Stimulated activated CD4-positive, alpha-beta T cell treated with anti-CD3 and anti-CD28 coated beads, Interleukin-15, amount 100 ng/mL, for 1 hour (primary cell): ENCODE data around the gene ANGPT4.

Experiments
- DNase-seq, 2 donors: peaks; one replicate each; pipeline ENCODE4 v3.0.0-alpha.2; 2020; ENCODE audit warnings: low read depth in 1 of 2, low spot score in 1 of 2

ANGPT4 gene

DNA sequence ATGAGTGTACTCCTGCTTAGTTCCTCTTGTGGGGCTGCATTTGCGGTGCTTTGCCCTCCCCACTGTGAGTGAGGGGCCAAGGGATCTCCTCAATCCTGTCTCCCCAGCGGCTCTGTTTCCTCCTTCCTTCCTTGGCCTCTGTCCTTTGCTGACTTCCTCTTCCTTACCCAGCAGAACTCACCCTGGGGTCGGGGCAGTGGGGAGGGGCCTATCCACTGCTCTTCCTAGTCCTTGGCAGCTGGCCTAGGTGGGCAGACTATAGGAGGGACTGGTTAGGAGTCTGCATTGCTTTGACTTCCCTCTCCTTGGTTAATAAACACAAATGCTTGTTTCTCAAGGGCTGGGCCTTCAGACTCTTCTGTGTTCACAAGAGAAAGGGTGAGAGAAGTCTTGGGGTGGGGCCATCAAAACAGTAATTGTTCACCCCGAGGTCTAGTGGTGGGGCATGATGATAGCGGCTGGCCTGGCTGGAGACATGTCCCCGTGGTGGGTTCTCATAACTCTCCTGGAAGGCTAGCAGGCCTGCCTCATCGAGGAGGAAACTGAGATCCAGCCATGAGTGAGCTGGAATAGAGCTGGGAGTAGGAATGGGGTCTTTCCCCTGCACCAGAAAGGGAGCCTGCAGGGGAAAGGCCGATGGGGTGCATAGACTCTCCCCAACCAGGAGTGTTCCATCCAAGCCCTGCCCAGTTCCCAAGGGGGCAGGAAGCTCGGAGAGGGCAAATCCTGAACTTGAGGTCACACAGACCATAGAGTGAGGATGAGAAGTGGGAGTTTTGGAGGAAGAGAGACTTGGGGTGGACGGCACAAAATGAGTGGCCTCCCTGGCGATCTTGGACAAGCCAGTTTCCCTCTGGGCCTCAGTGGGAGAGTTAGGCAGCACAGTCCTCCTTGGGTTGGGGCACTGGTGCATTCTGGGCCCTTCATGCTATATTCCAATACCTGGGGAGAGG, 69.9 kb downstream of the ANGPT4 start:
- no peak for DNase-seq

DNA sequence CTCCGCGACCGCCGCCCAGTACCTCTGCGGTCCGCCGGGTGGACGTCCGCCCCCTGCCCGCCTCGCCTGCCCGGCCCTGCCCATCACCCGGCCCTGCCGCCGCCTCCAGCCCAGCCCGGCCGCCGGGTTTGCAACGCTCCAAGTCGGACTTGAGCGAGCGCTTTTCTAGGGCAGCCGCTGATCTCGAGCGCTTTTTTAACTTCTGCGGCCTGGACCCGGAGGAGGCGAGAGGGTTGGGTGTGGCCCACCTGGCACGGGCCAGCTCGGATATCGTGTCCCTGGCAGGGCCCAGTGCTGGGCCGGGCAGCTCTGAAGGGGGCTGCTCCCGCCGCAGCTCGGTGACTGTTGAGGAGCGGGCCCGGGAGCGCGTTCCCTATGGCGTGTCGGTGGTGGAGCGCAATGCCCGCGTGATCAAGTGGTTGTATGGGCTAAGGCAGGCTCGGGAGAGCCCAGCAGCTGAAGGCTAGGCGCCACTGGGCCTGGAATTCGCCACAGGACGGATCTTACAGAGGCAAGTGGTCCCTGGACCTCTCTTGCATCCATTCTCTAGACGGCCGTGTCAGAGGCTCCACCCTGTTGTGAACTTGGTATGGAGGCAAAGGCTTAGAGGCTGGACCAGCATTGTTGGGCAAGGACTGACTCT, 70.8 kb downstream of the ANGPT4 start:
- DNase-seq: no peak

GRCh38 chr20:844473-845225, 71.5 kb downstream of the ANGPT4 start:
- DNase-seq: peak; percentile 80

GRCh38 chr20:843912-844311, 72.2 kb downstream of the ANGPT4 start:
- no peak for DNase-seq

- no peak for DNase-seq
Measured at GRCh38 chr20:842547-842940, 73.6 kb downstream of the ANGPT4 start.

DNA sequence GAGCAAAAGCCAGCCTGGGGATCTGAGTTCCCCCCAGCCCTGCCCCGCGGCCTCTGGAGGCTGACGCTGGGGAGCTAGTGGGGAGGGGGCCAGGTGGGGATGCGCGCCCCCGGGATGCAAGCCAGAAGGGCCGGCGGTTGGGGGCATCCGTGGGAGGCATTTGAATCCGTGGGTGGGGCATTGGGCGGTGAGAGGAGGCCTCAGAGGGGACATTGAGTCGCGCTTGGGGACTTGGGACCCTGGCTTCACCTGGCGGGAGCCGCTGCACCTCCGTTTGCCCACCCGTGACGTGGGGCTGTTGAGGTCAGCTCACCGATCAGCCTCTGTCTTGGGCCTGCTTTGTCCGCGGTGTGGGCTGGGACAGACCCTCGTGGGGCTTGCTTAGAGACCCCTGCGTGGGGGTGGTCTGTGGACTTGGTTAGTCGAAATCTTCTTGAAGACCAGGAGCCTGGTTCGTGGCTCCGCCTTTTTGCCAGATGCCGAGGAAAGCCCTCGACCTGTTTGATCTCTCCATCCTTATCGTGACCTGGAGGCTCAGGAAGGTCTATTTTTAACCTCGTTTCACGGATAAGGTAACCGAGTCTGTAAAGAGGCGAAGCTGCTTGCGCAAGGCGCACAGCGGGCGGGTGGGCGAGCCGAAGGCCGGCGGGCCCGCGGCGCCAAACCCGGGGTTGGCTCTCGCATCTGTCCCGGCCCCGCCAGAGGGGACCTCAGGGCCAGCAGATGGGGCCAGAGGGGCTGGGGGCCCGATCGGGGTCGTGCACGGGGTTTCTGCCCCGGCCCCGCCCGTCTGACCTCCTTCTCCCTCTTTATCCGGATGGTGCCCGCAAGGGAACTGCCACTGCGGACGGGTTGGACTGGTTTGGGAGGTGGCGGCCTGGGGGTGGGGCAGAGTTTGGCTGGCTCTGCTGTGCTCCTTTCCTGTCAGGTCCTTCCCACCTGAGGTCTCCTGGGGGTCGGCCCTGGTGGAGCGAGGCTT, 74.3 kb downstream of the ANGPT4 start:
- no peak for DNase-seq

GRCh38 chr20:840858-841567, 75.1 kb downstream of the ANGPT4 start:
- DNase-seq: no peak

- no peak for DNase-seq
Measured at GRCh38 chr20:840503-840857, 75.7 kb downstream of the ANGPT4 start.

DNA sequence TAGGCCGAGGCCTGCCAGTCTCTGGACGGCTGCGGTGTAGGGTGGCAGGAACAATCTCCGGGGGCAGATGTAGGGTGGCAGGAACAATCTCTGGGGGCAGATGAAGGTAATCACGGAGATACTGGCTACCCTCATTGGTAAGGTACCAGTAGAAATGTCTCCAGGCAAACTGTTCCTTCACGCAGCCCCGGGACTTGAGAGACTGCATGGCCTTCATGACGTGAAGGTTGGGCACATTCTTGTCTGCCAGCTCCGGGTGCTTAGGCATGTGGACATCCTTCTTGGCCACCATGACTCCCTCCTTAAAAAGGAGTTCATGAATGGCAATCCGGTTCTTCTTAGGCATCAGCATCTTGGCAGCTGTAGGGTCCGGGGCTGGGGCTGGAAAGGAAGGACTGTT, 76.5 kb downstream of the ANGPT4 start:
- DNase-seq: no peak

GRCh38 chr20:839015-839414, 77.1 kb downstream of the ANGPT4 start:
- no peak for DNase-seq

GRCh38 chr20:836190-836589, 79.9 kb downstream of the ANGPT4 start:
- DNase-seq: no peak

GRCh38 chr20:835608-836045, 80.5 kb downstream of the ANGPT4 start:
- DNase-seq: no peak

DNA sequence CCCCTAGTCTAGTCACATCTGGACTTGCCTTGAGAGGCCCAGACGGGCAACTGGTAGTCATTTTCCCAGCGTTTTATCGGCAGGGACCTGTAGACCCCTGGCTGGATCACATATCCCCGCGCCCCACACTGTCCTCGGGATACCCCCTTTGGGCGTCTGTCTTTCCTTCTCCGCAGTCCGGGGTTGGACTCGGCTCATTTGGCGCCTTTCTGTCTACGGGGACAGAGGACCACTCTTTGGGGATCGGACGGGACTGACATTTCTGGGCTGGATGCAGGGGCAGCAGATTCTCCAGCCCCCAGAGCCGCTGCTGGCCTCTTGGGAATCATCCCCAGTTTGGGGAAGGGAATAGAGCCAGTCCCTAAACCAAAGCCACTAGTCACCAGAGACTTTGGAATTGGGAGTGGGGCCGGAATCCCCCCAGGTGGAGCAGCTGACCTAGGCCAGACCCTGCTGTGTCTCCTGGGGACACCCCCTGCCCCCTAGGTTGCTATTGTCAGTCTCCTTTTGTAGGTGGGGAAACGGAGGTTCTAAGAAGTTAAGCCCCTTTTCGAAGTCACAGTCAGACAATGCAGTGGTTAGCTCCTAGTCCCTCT, 81.9 kb downstream of the ANGPT4 start:
- no peak for DNase-seq

- DNase-seq: peak; percentile 89 to 92
Measured at GRCh38 chr20:833450-834150, 82.5 kb downstream of the ANGPT4 start, which contains the start of gene FAM110A. TSS of gene FAM110A (plus strand) at chr20:833715. CDS start at chr20:844805, 11,090 bp downstream.

DNA sequence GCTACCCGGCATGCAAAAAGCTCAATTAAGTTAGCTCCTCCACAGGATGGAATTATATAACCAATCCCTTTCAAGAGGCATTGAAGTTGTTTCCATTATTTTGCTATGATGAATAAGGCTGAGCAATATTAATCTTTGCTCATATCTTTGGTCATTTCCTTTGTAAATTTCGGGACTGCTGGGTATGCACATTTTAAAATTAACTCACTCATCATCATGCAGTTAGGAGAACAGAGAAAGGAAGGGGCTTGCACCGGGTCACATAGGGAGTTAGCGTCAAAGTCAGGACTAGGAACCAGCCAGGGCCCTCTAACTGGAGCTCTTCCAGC, 83.0 kb downstream of the ANGPT4 start:
- DNase-seq: no peak

DNA sequence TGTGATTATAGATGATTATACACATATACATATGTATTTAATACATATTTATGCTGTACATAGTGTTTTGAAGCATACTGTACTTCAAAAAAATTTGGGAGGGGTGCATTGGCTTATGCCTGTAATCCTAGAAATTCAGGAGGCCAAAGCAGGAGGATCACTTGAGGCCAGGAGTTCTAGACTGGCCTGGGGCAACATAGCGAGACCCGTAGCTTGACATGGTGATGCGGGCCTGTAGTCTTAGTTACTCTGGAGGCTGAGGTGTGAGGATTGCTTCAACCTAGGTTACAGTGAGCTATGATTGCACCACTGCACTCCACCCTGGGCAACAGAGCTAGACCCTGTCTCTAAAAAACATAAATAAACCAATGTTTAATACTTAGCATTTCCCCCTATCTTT, 84.2 kb downstream of the ANGPT4 start:
- no peak for DNase-seq

GRCh38 chr20:831251-831650, 84.9 kb downstream of the ANGPT4 start:
- DNase-seq: no peak

GRCh38 chr20:830011-830521, 86.1 kb downstream of the ANGPT4 start:
- DNase-seq: no peak

GRCh38 chr20:829551-829950, 86.6 kb downstream of the ANGPT4 start:
- no peak for DNase-seq
